Measurements from ENCODE around the gene BUD23. TPM values are rescaled to one million over a fixed set of nuclear protein-coding genes. Genes with fewer than 3 reads are reported as not detected.

Gene BUD23
- total and polyA plus RNA-seq, 9 of the 15 experiments (the other 6 are each of a cell fraction or from before 2014, with no cell fraction given) = 79.5 to 270 (median 150) TPM

DNA sequence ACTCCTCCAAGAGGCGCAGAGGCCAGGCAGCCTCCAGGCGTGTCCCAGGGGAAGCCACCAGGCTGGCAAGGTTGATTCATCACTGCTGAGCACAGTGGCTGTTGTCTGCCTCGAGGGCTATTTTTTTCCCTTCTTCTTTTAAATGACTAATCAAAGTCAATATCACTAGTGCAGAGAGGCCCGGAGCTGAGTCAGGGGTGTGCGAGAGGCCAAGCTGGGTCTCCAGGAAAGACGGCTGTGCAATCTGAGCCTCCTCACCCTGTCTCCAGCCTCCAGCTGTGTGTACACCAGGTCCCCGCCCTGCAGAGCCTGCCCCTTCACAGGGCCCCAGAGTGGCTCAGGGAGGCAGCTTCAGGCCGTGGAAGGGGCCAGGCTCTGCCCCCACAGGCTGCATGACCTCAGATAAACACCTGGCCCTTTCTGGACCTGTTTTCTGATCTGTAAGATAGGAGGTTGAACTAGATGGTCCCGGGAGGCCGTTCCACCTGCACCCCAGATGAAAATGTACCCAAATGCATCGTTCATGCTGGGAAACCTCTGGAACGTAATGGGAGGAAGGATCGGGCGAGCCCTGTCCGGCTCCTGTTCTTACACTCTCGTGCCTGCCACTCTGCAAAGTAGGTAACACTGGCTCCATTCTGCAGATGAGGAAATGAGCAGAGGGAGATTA, 32.4 kb downstream of the BUD23 start (continued):
- TF ChIP-seq NEUROD1 (IDR thresholded peaks at IDR 0.05; ENCODE audit: borderline replicate concordance, low read depth, low read length, partially characterized antibody) (peak; percentile 36), ZNF445 (CRISPR knock-in tag; IDR thresholded peaks at IDR 0.05; ENCODE audit: low read depth) (0 out of 2 replicates have a peak, but pooled peaks have one; percentile 35), CREB5 (CRISPR knock-in tag; IDR thresholded peaks at IDR 0.05) (no peak), ELF4 (CRISPR knock-in tag; IDR thresholded peaks at IDR 0.05) (no peak), TRIM24 (IDR thresholded peaks at IDR 0.05) (peak; percentile 90 to 94), POLR2H (tag; IDR thresholded peaks at IDR 0.05; ENCODE audit: low read depth) (no peak), MEIS2 (IDR thresholded peaks at IDR 0.05; ENCODE audit: partially characterized antibody) (peak; percentile 52), MAX (CRISPR knock-in tag; IDR thresholded peaks at IDR 0.05) (peak; percentile 60), ZBED1 (IDR thresholded peaks at IDR 0.05) (peak; percentile 83; the same call in 1 of the 2 replicates), GMEB1 (CRISPR knock-in tag; IDR thresholded peaks at IDR 0.05) (no peak), SMAD1 (IDR thresholded peaks at IDR 0.05; ENCODE audit: low read depth, low read length, partially characterized antibody) (peak; percentile 32), ZNF449 (CRISPR knock-in tag; IDR thresholded peaks at IDR 0.05) (0 out of 2 replicates have a peak, but pooled peaks have one; percentile 47), HDAC1 (IDR thresholded peaks at IDR 0.05) (peak in 1 of 2 experiments; percentile 88; a peak in 3 of 4 replicates)
- TF ChIP-seq, protein P1, sequence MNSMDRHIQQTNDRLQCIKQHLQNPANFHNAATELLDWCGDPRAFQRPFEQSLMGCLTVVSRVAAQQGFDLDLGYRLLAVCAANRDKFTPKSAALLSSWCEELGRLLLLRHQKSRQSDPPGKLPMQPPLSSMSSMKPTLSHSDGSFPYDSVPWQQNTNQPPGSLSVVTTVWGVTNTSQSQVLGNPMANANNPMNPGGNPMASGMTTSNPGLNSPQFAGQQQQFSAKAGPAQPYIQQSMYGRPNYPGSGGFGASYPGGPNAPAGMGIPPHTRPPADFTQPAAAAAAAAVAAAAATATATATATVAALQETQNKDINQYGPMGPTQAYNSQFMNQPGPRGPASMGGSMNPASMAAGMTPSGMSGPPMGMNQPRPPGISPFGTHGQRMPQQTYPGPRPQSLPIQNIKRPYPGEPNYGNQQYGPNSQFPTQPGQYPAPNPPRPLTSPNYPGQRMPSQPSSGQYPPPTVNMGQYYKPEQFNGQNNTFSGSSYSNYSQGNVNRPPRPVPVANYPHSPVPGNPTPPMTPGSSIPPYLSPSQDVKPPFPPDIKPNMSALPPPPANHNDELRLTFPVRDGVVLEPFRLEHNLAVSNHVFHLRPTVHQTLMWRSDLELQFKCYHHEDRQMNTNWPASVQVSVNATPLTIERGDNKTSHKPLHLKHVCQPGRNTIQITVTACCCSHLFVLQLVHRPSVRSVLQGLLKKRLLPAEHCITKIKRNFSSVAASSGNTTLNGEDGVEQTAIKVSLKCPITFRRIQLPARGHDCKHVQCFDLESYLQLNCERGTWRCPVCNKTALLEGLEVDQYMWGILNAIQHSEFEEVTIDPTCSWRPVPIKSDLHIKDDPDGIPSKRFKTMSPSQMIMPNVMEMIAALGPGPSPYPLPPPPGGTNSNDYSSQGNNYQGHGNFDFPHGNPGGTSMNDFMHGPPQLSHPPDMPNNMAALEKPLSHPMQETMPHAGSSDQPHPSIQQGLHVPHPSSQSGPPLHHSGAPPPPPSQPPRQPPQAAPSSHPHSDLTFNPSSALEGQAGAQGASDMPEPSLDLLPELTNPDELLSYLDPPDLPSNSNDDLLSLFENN (IDR thresholded peaks at IDR 0.05; ENCODE audit: low read depth in 2 of 2, low read length in 2 of 2) = peak in 1 of 2 experiments; percentile 83; a peak in 2 of 4 replicates
- TF ChIP-seq, protein P2, sequence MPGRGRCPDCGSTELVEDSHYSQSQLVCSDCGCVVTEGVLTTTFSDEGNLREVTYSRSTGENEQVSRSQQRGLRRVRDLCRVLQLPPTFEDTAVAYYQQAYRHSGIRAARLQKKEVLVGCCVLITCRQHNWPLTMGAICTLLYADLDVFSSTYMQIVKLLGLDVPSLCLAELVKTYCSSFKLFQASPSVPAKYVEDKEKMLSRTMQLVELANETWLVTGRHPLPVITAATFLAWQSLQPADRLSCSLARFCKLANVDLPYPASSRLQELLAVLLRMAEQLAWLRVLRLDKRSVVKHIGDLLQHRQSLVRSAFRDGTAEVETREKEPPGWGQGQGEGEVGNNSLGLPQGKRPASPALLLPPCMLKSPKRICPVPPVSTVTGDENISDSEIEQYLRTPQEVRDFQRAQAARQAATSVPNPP (IDR thresholded peaks at IDR 0.05; ENCODE audit: borderline replicate concordance, insufficient read depth, insufficient read length) = no peak
